Measurements from ENCODE around the gene CEP350. TPM values are rescaled to one million over a fixed set of nuclear protein-coding genes. Genes with fewer than 3 reads are reported as not detected.

Gene CEP350
- total and polyA plus RNA-seq, 2 of the 13 experiments (the other 11 are each of a cell fraction or from before 2014, with no cell fraction given) = 7.6 to 35.9 TPM

- no peak for TF ChIP-seq HNF1A (IDR thresholded peaks at IDR 0.05; ENCODE audit: low read depth)
- TF ChIP-seq HNF1A (CRISPR knock-in tag; IDR thresholded peaks at IDR 0.05; ENCODE audit: borderline replicate concordance) = no peak
- TF ChIP-seq ZNF547 (CRISPR knock-in tag; IDR thresholded peaks at IDR 0.05) = no peak
- TF ChIP-seq GFI1 (CRISPR knock-in tag; IDR thresholded peaks at IDR 0.05; ENCODE audit: borderline replicate concordance) = no peak
- no peak for TF ChIP-seq ZNF777 (CRISPR knock-in tag; IDR thresholded peaks at IDR 0.05)
- no peak for TF ChIP-seq PTBP1 (IDR thresholded peaks at IDR 0.05; ENCODE audit: low read depth, low read length, poor library complexity, severe bottlenecking)
- TF ChIP-seq GTF3A (CRISPR knock-in tag; conservative IDR thresholded peaks at IDR 0.05) = no peak
Measured at GRCh38 chr1:180123463-180123936, 168.9 kb downstream of the CEP350 start (continued).

- CTCF ChIA-PET (ENCODE audit: low intra/inter-chr PET ratio, low total read pairs) = no interaction called here
- TF ChIP-seq ZNF577 (CRISPR knock-in tag; IDR thresholded peaks at IDR 0.05; ENCODE audit: borderline replicate concordance, low read depth) = no peak
- TF ChIP-seq ZNF883 (CRISPR knock-in tag; IDR thresholded peaks at IDR 0.05; ENCODE audit: not compliant biosample characterization) = no peak
- TF ChIP-seq IRF1 (CRISPR knock-in tag; IDR thresholded peaks at IDR 0.05; ENCODE audit: low read depth) = no peak
- TF ChIP-seq ZHX2 (IDR thresholded peaks at IDR 0.05; ENCODE audit: low read depth) = no peak
- no peak for TF ChIP-seq ZHX2 (CRISPR knock-in tag; IDR thresholded peaks at IDR 0.05; ENCODE audit: borderline replicate concordance)
- no peak for TF ChIP-seq AGO1 (IDR thresholded peaks at IDR 0.05; ENCODE audit: low read depth, low read length, poor library complexity, severe bottlenecking)
Measured at GRCh38 chr1:180130651-180131050, 176.0 kb downstream of the CEP350 start.

More at GRCh38 chr1:180130651-180131050, 176.0 kb downstream of the CEP350 start:
- no peak for DNase-seq (ENCODE audit: low spot score)
- Histone ChIP-seq H4K20me1 (ENCODE audit: insufficient read depth, low read length) (no peaks in the 10 kb centered on the region), H3K4me2 (ENCODE audit: low read depth, low read length) (no peak overlapping the region), H3K36me3 (replicated peaks in 1 of 2; ENCODE audit: control insufficient read depth in 1 of 2, insufficient read depth in 2 of 2, low read length in 2 of 2) (no peaks in the 10 kb centered on the region), H3K79me2 (ENCODE audit: insufficient read depth, low read length) (no peaks in the 10 kb centered on the region), H3K9me3 (ENCODE audit: low read length) (no peaks in the 10 kb centered on the region), H3K9ac (ENCODE audit: insufficient read depth, low read depth, low read length) (no peak overlapping the region), H2AFZ (ENCODE audit: low read length) (no peak overlapping the region), H3K4me1 (ENCODE audit: insufficient read depth, low read length) (peaks cover 35% of the 10 kb centered on the region), H3K27me3 (ENCODE audit: control insufficient read depth in 1 of 2, insufficient read depth in 2 of 2, low read length in 2 of 2) (peaks cover 0 to 4% of the 10 kb centered on the region in 2 experiments; a peak in 1 of 5 replicates), H3K4me3 (replicated peaks in 1 of 3; ENCODE audit: insufficient read depth in 1 of 3, low read depth in 2 of 3, low read length in 3 of 3) (no peak overlapping the region), H3K27ac (ENCODE audit: extremely low read length, insufficient read depth, low read length) (no peak overlapping the region)
- in situ Hi-C loops (cut with HindIII; ENCODE audit: extremely low pct_ligation_motif_present, low pct_unique_long_range_greater_than_20kb) (no loop called here), intact Hi-C loops (cut with micrococcal nuclease; ENCODE audit: unreplicated experiment) (no loop called here)
- ATAC-seq = no peak
- 35% methylated on average over 2 of the region's 2 CpGs for WGBS (ENCODE audit: low lambda C conversion rate)
- POLR2A ChIA-PET = no interaction called here
- no peak for FAIRE-seq
- BruUV-seq (replicated peaks) = no TSS peak
